22Rv1 (cell line): ENCODE measurements around the gene LGALS7.

Experiments used
- ZFX ChIP-seq: fragments of 450-650 bp; IDR thresholded peaks from 2 replicates; pipeline ENCODE4 v1.6.1; 2017; ENCODE audit warnings: antibody characterized with exemption, borderline replicate concordance
- TF ChIP-seq, protein P1 (sequence below): fragments of 450-650 bp; IDR thresholded peaks from 2 replicates; pipeline ENCODE4 v1.5.1; 2017; ENCODE audit warnings: mild to moderate bottlenecking

DNA sequence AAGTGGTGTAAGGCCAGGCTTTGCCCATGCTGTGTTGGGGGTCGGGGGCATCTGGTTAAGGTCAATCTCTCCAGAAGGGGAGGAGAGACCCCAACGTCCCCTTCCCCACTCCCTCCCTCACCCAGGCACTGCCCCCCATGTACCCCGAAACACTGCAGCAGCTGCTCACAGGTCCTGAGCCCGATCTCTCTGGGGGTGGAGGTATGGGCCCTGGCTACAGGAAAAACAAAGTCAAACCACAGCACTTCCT, 39.2 kb downstream of the LGALS7 start:
- TF ChIP-seq, protein P1, sequence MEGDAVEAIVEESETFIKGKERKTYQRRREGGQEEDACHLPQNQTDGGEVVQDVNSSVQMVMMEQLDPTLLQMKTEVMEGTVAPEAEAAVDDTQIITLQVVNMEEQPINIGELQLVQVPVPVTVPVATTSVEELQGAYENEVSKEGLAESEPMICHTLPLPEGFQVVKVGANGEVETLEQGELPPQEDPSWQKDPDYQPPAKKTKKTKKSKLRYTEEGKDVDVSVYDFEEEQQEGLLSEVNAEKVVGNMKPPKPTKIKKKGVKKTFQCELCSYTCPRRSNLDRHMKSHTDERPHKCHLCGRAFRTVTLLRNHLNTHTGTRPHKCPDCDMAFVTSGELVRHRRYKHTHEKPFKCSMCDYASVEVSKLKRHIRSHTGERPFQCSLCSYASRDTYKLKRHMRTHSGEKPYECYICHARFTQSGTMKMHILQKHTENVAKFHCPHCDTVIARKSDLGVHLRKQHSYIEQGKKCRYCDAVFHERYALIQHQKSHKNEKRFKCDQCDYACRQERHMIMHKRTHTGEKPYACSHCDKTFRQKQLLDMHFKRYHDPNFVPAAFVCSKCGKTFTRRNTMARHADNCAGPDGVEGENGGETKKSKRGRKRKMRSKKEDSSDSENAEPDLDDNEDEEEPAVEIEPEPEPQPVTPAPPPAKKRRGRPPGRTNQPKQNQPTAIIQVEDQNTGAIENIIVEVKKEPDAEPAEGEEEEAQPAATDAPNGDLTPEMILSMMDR, result no peak
- no peak for TF ChIP-seq ZFX
